Measurements from ENCODE around the gene GLRX. TPM values are rescaled to one million over a fixed set of nuclear protein-coding genes. Genes with fewer than 3 reads are reported as not detected.
"Not testable (repeated sequence)": the region's sequence is repeated elsewhere in the genome, so short reads cannot be mapped to it uniquely, and the experiment has no call there.

Gene GLRX, protein sequence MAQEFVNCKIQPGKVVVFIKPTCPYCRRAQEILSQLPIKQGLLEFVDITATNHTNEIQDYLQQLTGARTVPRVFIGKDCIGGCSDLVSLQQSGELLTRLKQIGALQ
- total RNA-seq, result 18.3 and 26.0 TPM in 2 replicates

DNA sequence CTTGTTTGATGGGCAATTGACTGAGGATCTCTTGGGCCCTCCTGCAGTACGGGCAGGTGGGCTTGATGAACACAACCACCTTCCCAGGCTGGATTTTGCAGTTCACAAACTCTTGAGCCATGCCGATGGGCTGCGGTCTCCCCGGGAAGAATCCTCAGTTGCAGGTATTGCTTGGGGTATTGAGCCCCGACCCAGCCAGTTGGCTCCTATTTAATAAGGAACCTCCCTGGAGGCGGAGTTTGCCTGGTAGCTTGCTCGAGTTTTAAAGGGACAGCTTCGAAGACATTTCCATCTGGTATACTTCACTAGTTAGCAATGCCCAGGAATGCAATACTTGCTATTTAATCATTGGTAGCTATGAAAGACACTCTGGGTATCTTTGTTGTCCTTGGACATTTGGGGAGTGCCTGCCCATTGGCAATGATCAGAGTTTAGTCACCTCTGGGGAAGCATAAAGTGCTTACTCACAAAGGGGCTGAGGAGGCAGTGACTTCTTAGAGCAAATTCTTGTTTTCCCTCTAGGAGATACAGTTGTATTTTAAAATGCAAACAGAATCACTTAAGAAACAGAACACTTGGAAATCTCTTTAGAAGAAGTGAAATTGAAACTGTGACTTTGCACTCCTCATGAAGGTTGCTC is at the start of gene GLRX:
Gene GLRX, minus strand, starts transcription at position 185 of the 640 bp plus-strand sequence. Its CDS starts 64 bp downstream, at position 121.
- DNase-seq, result peak; percentile 79

DNA sequence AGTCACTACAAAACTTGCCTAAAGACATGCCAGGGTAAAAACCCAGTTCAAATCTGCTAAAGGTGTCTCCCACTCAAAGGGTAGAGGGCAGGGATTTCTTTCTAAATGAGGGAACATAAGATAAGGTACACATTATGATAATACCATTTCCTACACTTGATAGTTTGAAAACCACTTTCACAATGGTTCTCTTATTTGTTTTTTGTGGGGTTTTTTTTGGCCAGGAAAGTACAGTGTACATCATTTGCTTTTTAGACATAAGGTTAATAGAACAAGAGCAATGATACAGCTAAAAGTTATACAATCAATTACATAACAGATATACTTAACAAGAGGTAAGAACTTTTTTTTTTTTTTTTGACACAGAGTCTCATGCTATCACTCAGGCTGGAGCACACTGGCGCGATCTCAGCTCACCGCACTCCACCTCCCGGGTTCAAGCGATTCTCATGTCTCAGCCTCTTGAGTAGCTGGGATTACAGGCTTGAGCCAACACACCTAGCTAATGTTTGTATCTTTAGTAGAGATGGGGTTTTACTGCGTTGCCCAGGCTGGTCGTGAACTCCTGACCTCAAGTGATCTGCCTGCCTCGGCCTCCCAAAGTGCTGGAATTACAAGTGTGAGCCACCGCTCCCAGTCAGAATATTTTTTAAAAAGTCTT is 48.8 kb upstream of the GLRX start:
- DNase-seq, result no peak

DNA sequence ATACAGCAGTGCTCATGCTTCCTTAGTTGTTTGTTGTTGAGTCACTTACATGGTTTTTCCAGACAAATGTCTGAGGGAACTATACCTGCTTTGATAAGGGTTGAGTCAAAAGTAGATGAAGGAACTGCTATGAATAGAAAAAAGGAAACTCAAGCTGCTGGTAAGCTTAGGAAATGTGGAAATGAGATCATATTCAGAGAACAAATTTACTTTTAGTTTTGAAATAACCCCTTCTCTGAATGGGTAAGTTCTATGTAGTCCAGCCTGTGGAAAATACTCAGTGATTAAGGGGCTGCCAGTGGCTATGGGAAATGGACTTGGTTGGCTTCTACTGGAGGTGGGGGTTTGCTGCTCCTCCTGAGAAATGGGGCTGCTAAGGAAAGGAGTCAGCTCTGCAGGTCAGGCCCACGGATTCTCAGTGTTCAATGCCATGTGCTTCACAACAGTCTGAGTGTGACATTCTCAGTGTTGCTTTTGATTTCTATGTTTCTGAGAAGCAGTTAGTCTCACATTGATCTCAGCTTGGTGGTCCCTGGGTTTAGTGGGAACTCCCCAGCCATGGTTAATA is 47.7 kb upstream of the GLRX start:
- DNase-seq, result peak; percentile 80

DNA sequence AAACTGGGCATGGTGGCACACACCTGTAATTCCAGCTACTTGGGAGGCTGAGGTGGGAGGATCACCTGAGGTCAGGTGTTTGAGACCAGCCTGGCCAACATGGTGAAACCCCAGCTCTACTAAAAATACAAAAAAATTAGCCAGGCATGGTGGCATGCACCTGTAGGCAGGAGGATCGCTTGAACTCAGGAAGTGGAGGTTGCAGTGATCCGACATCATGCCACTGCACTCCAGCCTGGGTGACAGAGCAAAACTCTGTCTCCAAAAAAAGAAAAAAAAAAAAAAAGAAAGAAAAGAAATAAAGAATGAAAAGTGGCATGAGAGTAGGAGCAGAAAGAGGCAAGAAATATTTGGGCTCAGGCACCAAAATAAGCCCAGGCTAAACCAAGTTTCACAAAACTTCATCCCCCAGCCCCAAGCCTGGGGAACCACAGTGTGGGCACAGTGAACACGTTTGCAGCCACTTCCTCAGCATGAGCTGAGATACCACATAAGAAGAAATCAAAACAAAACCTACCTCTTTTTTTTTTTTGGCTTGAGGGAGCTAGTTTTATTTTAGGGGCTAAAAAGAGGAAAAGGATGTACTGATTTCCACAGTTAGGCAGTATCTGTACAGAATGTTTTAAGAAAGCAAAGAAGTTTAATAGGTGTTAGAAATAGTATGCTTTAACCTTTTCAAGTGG is 46.8 kb upstream of the GLRX start:
- not testable (repeated sequence) for DNase-seq

DNA sequence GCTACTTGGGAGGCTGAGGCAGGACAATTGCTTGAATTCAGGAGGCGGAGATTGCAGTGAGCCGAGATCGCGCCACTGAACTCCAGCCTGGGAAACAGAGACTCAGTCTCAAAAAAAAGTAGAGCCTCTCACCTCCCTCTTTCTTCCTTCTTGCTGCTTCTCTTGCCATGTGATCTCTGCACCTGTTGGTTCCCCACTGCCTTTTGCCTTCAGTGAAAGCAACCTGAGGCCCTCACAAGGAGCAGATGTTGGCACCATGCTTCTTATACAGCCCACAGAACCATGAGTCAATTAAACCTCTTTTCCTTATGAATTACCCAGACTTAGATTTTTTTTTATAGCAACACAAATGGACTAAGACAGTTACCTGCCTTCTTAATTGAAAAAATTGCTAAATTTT is 45.6 kb upstream of the GLRX start:
- no peak for DNase-seq

DNA sequence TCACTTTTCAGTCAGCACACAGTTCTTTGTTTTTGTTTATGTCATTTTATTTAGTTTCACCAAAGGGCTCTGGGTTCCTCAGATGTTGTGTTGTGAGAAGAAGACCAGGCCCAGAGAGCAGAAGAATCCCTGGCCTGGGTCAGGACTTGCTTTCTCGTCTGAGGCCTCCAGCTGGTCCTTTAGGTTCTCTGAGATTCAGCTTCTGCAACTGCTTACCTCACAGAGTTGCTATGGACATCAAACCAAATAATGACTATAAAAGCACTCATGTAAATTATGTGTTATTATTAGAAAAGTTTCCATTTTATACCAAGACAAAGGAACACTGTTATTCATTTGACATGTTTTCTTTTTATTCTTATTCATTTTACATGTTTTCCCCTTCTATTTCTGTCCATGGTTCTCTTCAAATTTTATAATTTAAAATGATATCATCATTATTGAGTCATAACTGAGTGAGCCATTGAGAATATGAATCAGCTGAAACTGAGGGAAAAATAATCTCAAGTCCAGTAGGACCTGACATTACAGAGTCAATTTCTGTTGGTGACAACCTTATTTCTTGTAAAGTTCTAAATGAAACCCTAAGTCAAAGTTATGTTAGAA is 44.0 kb upstream of the GLRX start:
- no peak for DNase-seq

DNA sequence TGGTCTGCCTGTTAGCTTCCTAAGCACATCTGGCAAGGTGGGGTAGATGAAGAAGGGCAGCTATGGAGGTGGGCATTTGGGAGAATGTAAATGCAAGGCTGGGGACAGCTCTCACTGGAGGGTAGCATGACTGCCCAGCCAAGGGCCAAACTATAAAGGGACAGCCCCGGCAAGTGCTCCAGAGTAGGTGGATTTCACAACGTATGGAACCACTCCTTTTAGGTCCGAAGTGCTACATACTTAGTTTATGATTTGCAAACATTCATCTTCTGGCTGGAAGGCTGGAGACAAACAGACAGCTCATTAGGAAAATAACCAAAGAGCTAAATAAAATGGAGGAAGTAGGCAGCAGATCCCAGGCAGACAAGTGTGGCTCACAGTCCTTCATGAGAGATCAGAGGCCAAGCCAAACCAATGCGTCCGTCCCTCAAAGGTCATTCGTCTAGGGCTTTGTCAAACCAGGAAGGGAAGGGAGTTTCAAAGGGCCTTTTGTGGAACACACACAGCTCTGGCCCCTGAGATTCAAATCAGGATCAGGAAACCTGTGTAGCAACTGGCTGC is 42.5 kb upstream of the GLRX start:
- no peak for DNase-seq

DNA sequence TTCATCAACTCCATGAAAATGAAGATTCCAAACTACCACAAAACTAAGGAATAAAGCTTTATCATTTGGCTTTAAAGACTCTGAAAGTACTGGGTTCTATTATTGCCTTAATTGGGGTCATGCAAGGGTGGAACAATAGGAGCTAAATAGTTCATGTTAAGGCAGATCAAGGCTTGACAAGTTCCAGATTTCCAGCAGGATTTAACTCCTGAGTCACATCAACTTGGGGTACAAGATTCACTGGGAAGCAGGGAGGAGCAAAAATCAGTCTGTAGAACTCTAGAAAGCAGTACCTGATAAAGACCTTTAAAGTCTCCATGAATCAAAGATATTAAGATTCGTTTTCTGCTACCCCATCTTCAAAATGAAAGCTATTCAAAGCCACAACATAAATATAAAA is 41.9 kb upstream of the GLRX start:
- DNase-seq, result no peak

DNA sequence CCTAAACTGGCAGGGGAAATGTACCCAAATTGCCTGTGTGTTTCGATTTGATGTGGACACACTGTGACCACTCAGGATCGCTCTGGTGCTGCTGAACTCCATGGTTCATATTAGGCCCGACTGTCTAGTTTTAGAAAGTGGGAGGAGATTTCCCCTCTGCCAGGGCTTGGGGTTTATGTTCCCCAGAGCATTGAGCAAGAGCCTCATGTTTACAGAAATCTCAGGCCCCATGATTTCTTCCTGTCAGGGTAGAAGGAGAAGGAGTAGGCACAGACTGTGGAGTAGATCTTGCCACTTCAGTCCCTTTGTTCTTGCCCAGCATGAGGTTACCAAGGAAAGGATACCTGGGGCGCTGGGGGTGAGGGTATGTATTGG is 40.8 kb upstream of the GLRX start:
- DNase-seq, result no peak

DNA sequence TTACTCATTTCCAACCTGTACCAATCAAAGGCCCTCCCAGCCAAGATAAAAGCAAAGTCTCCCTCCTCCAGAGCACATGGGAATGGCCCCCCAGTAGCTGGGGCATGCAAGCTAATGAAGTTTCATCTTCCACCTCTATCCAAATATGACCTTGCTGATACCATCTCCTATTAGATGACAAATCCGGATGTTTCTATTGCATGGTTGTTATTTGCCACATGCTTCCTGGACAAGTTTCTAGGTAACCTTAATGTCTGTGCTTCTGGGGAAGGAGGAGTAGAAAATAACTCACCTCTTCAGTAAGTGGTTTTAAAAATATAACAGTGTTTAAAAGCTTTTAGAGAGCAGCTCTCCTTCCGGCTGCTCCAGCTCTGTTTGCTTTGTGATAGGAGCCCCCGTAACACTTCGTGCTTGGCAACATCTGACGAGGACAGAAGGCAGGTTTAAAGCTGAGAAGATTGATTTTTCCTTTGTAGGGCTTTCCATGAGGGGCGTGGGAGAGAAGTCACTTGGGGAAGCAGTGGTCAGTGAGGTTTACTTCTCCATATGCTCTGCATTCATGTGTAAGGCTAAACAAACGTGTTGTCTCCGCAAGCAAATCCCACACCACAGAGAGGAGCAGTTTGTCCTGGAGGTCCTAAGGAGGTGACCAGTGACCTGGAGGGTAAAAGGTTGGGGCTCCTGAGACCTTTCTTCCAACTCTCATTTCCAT is 40.3 kb upstream of the GLRX start:
- DNase-seq, result peak; percentile 32

DNA sequence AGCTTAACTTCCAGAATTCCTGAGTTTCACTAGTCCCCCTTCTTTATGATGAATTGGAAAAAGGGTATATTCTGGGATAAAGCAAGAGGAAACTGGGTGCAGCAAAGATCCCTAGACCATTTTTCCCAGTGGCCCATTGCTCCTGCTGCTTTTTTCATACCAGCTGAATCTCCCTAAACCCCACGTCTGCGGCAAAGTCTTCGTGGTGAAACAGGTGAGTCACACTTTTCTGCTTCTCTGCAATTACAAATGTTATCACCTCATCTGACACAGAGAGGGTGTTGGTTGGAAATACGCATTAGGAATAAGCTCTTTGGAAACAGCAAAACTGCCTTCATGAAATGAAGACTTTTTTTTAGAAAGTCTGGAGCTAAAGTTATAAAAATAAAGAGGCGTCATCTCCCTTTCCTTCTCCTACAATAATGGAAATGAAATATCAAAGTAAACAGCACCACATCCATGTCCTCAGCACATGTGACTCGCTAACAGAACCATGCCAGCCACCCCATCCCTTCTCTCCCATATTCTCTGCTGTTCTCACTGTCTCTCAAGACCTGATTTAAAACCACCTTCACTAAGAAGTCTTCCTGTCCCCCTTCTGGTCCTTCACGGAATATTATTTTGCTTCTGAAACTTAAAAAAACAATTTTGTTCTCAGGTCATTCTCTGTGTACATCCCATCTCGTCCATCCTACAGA is 39.5 kb upstream of the GLRX start:
- peak; percentile 43 for DNase-seq

DNA sequence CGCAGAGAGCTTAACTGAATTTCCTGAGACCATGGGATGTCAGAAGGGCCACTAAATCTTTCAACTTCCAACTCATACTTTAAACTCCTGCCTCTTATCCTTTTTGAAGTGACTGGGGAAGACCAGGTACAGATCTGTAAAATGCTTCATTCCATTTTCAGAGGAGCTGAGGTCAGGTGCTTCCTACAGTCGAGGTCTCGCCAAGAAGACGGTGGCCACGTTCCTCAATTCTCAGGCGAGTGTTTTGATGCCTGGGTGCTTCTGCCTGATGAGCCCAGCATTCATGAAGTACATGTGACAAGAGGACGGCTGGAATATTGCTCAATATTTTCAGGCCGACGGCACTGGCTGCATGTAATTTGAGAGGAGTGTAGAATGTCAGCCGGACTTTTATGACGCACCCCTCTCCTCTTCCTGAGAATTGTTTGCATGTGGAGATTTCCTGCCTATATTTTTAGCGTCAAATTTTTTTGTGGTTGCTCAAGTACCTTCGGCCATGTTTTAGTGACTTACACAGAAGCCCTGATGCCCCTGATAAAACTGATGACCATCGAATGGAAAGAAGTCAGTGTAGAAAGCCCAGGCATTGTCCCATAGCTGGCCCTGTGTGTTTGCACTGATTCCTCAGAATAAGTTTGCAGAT is 38.8 kb upstream of the GLRX start:
- DNase-seq, result peak; percentile 87

DNA sequence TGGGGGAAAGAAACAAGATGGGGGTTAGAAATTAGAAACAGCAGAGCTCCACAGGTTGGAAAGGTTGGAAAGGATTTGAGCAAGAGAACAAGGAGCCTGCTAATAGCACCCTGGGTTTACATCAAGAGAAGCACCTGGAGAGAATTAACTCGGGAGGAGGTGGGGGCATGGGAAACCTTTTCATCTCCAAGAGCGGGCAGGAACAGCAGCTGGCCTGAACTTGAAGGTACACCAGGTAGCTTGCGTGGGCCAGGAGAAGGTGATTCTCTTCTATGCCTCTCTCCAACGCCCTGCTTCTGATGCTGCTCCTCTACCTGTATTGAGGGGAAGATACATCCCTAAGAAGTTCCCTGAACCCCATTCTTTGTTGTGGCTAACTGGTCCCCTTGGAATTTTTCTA is 37.1 kb upstream of the GLRX start:
- no peak for DNase-seq

DNA sequence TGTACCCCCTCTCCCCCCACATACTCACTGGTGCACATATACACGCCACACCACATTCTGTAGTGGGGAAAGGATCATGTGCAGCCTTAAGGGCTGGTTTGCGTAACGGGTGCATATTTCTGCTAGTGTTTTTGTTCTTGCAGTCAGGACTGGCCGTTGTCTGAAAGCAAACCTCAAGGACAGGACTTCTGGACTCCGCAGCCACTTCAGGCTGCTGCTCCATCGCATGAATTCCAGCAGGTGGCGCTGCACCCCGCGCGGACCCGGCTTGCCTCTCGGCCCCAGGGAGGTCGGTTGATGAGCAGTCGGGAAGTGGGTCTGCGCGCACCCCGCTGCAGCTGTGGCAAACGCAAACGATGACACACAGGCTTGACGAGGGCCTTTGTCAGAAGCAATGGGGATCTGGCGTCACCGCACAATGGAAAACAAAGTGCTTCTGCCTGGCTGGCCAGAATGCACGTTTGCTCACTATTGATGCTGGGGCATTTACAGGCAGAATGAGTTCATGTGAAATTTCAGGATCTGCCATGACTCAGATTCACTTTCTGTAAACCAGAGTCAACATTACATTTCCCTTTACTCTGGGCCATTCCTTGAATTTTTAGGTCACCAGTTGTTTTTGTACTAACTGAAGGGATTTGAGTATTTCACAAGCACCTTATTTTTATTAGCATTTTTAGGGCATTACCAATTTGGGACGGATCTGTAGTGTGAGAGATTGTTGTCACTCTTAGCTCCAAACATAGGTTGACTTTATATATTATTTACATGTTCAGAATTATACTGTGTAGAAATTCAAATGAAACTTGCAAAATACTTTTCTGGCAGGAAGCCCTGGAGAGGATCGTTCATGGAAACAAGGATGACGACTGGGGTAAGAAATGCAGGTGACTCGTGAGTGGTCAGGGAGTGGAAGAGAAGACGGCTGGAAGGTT is 36.4 kb upstream of the GLRX start:
- DNase-seq, result peak; percentile 98

DNA sequence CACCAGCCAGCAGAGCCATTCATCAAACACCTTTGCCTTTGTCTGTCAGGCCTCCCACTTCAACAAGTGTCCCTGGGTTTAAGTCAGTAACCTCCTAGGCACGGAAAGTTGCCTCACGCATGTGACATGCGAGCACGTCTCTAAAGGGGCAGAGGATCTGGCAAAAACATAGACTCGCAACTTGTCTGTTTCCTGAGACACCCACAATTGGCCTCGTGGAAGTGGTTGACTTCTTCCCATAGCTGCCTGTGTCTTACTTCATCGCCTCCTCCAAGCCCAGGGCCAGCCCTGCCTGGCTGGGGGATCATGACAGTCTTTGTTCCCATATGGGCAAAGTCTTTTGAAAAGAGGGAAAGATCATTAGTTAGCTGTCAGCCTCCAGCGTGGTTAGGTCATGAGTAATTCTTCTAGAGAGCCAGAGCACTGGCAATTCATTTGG is 35.5 kb upstream of the GLRX start:
- peak; percentile 19 for DNase-seq

DNA sequence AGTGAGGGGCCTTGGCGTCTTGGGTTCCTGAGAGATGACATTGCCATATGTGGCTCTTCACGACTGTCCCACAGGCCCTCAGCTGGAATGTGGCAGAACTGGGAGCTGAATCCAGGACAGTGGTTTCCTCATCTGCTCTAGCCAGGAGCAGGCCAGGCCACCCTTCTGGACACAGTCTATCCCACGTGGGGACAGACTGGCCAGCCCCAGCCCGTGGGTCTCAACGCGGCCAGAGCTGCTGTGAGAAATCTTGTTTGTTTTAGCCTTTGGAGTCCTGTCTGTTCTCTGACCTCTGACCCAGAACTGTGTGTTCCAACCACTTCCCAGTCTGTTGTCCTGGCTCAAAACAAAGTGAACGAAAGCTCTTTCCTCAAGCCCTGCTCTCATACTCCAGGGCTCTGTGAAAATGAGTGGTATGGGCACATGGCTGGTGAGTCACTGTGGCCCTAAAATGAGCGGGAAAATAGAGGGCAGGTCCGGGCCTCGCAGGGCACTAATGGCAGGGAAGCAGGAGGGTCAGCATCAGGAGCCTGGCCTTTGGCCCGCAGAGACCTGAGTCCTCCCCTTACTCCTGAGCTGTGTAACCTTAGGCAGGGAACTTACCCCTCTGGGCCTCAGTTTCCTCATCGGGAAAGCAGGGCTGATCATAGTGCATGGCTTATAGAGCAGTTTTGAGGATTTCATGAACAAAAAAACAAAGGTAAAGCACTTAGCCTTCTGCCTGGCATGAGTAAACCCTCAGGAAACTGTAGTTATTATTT is 34.8 kb upstream of the GLRX start:
- DNase-seq, result peak; percentile 96

DNA sequence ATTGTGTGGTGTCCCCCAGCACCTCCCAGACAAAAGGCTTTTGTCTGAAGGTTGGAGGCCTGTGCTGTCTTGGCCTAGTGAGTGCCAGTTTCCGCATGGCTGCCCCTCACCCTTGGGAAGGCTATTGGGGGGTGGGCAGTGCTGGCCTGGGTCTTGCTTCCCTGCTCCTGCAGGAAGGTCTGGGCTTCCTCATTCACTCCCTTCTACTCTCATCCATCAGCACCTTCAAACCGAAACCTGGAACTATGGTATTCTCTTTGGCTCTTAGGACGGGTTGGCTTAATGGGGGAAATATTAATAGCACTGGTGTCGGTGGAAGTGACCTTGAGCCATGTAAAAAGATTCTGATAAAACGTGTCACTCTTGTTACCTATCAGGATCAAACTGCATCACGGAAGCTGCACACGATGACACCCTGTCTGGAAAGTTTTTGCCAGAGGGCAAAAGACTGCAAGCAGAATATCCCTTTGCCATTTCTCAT is 34.0 kb upstream of the GLRX start:
- no peak for DNase-seq

DNA sequence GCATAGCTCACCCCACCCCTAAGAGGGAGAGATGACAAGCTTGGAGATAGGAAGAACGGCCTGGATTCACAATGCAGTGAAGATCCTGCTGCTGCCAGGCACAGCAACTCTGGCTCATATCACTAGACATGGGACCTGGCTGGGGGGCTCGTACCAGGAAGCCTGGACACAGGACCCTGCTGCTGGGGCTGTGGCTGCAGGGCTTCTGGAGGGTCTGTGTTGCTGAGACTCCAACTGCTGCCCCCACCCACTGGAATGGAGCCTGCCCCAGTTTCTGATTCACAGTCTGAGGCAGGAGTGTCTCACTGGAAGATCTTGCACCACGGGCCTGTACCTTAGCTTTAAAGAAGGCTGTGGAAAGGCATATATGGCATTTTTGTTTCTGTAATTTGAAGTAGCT is 31.0 kb upstream of the GLRX start:
- DNase-seq, result no peak

DNA sequence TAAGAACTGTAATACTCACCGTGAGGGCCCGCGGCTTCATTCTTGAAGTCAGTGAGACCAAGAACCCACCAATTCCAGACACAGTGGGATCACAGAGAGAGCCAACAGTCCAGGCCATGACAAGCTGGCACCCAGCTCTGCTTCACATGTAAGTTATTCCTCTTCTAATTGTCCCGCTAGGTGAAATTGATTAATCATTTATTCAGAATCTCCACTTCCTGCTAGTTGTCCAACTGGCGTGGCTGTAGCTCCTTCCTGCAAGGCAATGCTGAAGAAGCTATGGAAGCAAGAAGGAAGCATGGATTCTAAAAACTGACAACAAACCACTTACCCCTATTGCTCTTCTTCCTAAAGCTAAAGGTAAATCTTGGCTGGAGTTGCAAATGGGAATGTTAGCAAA is 30.0 kb upstream of the GLRX start:
- DNase-seq, result no peak

All from dermis blood vessel endothelial cell (primary cell).